ENCODE measurements around the gene NPEPPS.
A peak's percentile ranks its signal among the peaks of the same experiment; 100 is the strongest.

Gene NPEPPS

DNA sequence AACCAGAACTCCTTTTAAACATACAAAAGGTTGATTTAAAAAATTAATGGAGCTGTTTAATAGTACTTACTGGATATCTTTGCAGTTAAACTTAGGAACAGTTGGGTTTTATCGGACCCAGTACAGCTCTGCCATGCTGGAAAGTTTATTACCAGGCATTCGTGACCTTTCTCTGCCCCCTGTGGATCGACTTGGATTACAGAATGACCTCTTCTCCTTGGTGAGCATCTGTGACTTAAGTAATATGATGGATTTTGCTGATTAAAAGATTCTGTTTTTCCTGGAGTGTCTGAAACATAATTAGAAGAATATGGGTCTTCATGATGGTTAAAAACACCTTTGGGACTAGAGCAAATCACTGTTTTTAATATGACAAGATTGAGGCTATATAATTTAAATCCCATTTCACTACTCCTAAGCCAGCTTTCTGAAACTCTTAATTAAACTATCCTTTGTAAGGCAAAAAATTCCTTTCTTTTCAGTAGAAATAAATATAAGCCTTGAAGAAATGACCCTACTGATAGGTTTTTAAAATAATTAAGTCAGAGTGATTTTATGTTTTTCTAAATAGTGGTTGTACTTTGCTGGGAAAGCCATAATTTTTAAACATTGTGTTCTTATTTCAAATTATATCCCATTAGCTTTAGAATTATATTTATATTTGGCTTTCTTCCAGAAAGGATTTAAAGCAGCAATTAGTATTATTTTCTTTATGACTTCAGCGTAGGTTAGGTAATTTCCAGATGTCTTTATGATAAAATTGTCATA is 73.1 kb downstream of the NPEPPS start:
- Mint-ChIP-seq H3K27ac (no peak overlapping the region), H3K4me3 (no peak overlapping the region), H3K4me1 (ENCODE audit: low read depth) (no peaks in the 10 kb centered on the region), H3K9me3 (no peaks in the 10 kb centered on the region), H3K36me3 (ENCODE audit: low read depth) (peaks cover 80% of the 10 kb centered on the region), H3K27me3 (no peaks in the 10 kb centered on the region)
- no peak for DNase-seq

GRCh38 chr17:47604598-47604927 is 73.7 kb downstream of the NPEPPS start:
- DNase-seq = no peak
- Mint-ChIP-seq H3K36me3 (ENCODE audit: low read depth) (peaks cover 80% of the 10 kb centered on the region), H3K4me1 (ENCODE audit: low read depth) (no peaks in the 10 kb centered on the region), H3K27ac (peak overlapping the region; percentile 42), H3K9me3 (no peaks in the 10 kb centered on the region), H3K4me3 (no peak overlapping the region), H3K27me3 (no peaks in the 10 kb centered on the region)

GRCh38 chr17:47605011-47605410 is 74.1 kb downstream of the NPEPPS start:
- H3K4me1 Mint-ChIP-seq (ENCODE audit: low read depth) = peaks cover 1% of the 10 kb centered on the region
- no peak for DNase-seq
- H3K27me3 Mint-ChIP-seq = no peaks in the 10 kb centered on the region
- H3K9me3 Mint-ChIP-seq = no peaks in the 10 kb centered on the region
- peaks cover 82% of the 10 kb centered on the region for H3K36me3 Mint-ChIP-seq (ENCODE audit: low read depth)
- H3K27ac Mint-ChIP-seq = no peak overlapping the region
- no peak overlapping the region for H3K4me3 Mint-ChIP-seq

DNA sequence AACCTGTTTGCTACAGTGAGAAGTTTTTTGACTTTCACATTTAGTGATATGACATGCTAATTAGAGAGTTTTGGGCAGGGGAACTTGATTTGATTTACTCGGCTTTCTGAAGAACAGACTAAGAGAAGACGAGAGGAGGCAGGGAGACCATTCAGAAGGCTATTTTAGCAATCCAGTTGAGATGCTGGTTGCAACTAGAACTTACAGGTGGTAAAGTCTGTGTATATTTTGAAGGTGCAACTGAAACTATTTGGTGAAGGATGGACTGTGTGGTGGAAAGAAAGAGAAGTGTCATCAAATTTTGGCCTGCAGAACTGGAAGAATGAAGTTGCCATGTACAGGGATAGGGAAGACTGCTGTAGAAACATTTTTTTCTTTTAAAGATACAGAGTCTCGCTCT is 76.6 kb downstream of the NPEPPS start:
- Mint-ChIP-seq H3K4me3 (no peak overlapping the region), H3K27me3 (no peaks in the 10 kb centered on the region), H3K4me1 (ENCODE audit: low read depth) (peaks cover 7% of the 10 kb centered on the region), H3K36me3 (ENCODE audit: low read depth) (peaks cover 80% of the 10 kb centered on the region), H3K27ac (peak overlapping the region; percentile 45), H3K9me3 (no peaks in the 10 kb centered on the region)
- DNase-seq = no peak

DNA sequence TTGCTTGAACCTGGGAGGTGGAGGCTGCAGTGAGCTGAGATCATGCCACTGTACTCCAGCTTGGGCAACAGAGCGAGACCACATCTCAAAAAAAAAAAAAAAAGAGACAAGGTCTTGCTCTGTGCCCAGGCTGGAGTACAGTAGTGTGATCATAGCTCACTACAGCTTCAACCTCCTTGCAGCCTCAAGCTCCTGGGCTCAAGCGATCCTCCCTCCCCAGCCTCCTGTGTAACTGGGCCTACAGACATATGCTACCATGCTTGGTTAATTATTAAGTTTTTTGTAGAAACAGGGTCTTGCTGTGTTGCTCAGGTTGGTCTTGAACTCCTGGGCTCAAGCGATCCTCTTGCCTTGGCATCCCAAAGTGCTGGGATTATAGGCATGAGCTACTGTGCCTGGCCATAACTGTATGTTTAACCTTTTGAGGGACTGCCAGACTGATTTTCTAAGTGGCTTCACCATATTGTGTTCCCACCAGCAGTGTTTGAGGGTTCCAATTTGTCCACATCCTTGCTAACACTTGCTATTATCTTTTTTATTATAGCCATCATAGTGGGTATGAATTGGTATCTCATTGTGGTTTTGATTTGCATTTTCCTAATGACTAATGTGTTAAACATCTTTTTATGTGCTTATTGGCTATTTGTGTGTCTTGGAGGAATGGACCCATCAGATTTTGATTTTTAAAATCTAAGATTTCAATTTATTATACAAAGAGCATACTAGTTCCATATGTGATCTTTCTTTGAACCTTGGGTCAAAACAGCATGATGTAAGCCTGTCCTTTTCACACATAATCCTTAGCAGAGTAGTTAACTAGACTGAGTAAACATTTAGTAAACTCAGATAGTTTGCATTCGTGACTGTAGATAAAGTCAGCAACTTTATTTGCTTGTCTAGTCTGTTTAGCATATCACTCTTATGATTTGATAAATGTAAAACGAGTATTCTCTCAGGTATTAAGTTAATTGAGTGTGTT is 80.8 kb downstream of the NPEPPS start:
- DNase-seq = no peak
- H3K4me1 Mint-ChIP-seq (ENCODE audit: low read depth) = peaks cover 7% of the 10 kb centered on the region
- no peaks in the 10 kb centered on the region for H3K9me3 Mint-ChIP-seq
- H3K27me3 Mint-ChIP-seq = no peaks in the 10 kb centered on the region
- peak overlapping the region; percentile 83 for H3K27ac Mint-ChIP-seq
- no peak overlapping the region for H3K4me3 Mint-ChIP-seq
- H3K36me3 Mint-ChIP-seq (ENCODE audit: low read depth) = peaks cover 76% of the 10 kb centered on the region

- H3K4me1 Mint-ChIP-seq (ENCODE audit: low read depth) = peaks cover 20% of the 10 kb centered on the region
- no peaks in the 10 kb centered on the region for H3K9me3 Mint-ChIP-seq
- H3K4me3 Mint-ChIP-seq = no peak overlapping the region
- no peak for DNase-seq
- no peaks in the 10 kb centered on the region for H3K27me3 Mint-ChIP-seq
- peaks cover 75% of the 10 kb centered on the region for H3K36me3 Mint-ChIP-seq (ENCODE audit: low read depth)
- H3K27ac Mint-ChIP-seq = no peak overlapping the region
These were observed 85.0 kb downstream of the NPEPPS start for GRCh38 chr17:47615766-47616424.

DNA sequence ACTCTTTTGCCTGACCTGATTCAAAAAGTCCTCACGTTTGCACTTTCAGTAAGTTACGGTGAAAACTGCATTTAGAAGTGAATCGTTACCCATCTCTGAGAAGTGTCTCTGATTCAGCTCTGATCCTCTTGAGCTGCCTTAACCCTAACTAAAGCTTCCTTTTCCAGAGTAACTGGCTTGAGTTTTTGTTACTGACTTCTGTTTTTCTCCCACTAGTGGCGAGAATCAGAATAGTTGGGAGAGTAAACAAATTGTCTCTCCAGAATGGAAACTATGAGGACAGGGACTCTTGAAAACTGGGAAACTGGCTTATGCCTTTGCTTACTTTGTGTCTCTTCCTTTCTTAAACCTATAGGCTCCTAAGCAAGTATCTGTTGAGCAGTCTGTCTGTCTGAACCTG is 87.5 kb downstream of the NPEPPS start:
- Mint-ChIP-seq H3K27me3 (no peaks in the 10 kb centered on the region), H3K4me1 (ENCODE audit: low read depth) (peaks cover 23% of the 10 kb centered on the region), H3K4me3 (no peak overlapping the region), H3K9me3 (no peaks in the 10 kb centered on the region), H3K27ac (peak overlapping the region; percentile 86), H3K36me3 (ENCODE audit: low read depth) (peaks cover 80% of the 10 kb centered on the region)
- DNase-seq = no peak

- Mint-ChIP-seq H3K27ac (peak overlapping the region; percentile 86), H3K36me3 (ENCODE audit: low read depth) (peaks cover 75% of the 10 kb centered on the region), H3K9me3 (no peaks in the 10 kb centered on the region), H3K4me1 (ENCODE audit: low read depth) (peaks cover 23% of the 10 kb centered on the region), H3K4me3 (no peak overlapping the region), H3K27me3 (no peaks in the 10 kb centered on the region)
- DNase-seq = no peak
These were observed 89.8 kb downstream of the NPEPPS start for GRCh38 chr17:47620503-47621245.

- Mint-ChIP-seq H3K4me3 (no peak overlapping the region), H3K4me1 (ENCODE audit: low read depth) (peaks cover 23% of the 10 kb centered on the region), H3K27ac (peak overlapping the region; percentile 86), H3K9me3 (no peaks in the 10 kb centered on the region), H3K36me3 (ENCODE audit: low read depth) (peaks cover 72% of the 10 kb centered on the region), H3K27me3 (no peaks in the 10 kb centered on the region)
- DNase-seq = no peak
These were observed 90.6 kb downstream of the NPEPPS start for GRCh38 chr17:47621293-47622179.

- no peaks in the 10 kb centered on the region for H3K27me3 Mint-ChIP-seq
- peaks cover 23% of the 10 kb centered on the region for H3K4me1 Mint-ChIP-seq (ENCODE audit: low read depth)
- peak overlapping the region; percentile 77 for H3K27ac Mint-ChIP-seq
- H3K4me3 Mint-ChIP-seq = no peak overlapping the region
- no peaks in the 10 kb centered on the region for H3K9me3 Mint-ChIP-seq
- H3K36me3 Mint-ChIP-seq (ENCODE audit: low read depth) = peaks cover 71% of the 10 kb centered on the region
- no peak for DNase-seq
These were observed 91.3 kb downstream of the NPEPPS start for GRCh38 chr17:47622180-47622549.

GRCh38 chr17:47624727-47625068 is 93.8 kb downstream of the NPEPPS start:
- no peaks in the 10 kb centered on the region for H3K27me3 Mint-ChIP-seq
- peaks cover 16% of the 10 kb centered on the region for H3K4me1 Mint-ChIP-seq (ENCODE audit: low read depth)
- peak overlapping the region; percentile 59 for H3K27ac Mint-ChIP-seq
- no peak for DNase-seq
- H3K4me3 Mint-ChIP-seq = no peak overlapping the region
- no peaks in the 10 kb centered on the region for H3K9me3 Mint-ChIP-seq
- peaks cover 49% of the 10 kb centered on the region for H3K36me3 Mint-ChIP-seq (ENCODE audit: low read depth)

DNA sequence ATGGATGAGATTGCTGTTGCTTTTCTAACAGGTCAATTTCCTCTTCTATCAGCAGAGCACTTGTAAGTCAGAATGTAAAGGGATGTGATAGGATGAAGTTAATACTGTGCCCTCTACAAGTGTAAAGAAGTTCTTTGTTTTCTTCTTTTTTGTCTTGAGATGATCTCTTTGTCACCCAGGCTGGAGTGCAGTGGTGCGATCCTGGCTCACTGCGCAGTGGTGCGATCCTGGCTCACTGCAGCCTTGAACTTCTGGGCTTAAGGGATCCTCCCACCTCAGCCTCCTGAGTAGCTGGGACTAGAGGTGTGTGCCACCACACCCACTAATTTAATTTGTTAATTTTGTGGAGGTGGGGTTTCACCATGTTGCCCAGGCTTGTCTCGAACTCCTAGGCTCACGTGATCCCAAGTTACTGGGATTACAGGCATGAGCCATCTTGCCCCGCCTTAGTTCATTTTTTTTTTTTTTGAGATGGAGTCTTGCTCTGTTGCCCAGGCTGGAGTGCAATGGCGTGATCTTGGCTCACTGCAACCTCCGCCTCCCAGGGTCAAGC is 97.2 kb downstream of the NPEPPS start:
- no peak overlapping the region for H3K27ac Mint-ChIP-seq
- H3K4me3 Mint-ChIP-seq = no peak overlapping the region
- H3K9me3 Mint-ChIP-seq = no peaks in the 10 kb centered on the region
- H3K36me3 Mint-ChIP-seq (ENCODE audit: low read depth) = peaks cover 22% of the 10 kb centered on the region
- H3K4me1 Mint-ChIP-seq (ENCODE audit: low read depth) = no peaks in the 10 kb centered on the region
- no peak for DNase-seq
- no peaks in the 10 kb centered on the region for H3K27me3 Mint-ChIP-seq

DNA sequence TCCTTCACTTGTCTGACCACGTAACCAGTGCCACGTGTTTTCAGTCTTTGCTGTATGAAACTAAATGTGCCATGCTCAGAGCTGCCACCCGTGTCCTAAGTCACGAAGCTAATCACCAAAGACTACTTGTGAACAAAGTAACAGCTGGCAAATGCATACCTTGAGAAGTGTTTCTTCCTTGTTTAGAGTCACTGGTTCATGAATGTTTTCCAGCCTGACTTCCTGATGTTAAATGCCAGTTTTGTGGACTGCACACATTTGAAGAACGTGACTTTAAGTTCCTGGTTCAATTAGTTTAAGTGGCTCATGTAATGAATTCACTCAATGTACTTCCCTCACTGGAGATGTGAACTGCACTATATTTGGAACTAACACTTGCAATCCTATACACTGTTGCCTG is 98.9 kb downstream of the NPEPPS start:
- DNase-seq = no peak
- no peaks in the 10 kb centered on the region for H3K4me1 Mint-ChIP-seq (ENCODE audit: low read depth)
- H3K4me3 Mint-ChIP-seq = no peak overlapping the region
- H3K27me3 Mint-ChIP-seq = no peaks in the 10 kb centered on the region
- H3K27ac Mint-ChIP-seq = no peak overlapping the region
- no peaks in the 10 kb centered on the region for H3K9me3 Mint-ChIP-seq
- H3K36me3 Mint-ChIP-seq (ENCODE audit: low read depth) = peaks cover 11% of the 10 kb centered on the region

Measured in activated T-cell treated with anti-CD3 and anti-CD28 coated beads, Interleukin-2, amount 50 U/mL, for 24 hours (primary cell).